GM12874 (cell line): ENCODE measurements around the gene AP3B1.

ENCODE experiments used
- TF ChIP-seq, protein P1 (sequence below): IDR thresholded peaks from 2 replicates; pipeline ENCODE4 v1.5.1; 2011; ENCODE audit warnings: low read depth, mild to moderate bottlenecking, control low read depth, low read length, moderate library complexity; ENCODE audit not compliant: insufficient read depth

Gene AP3B1

GRCh38 chr5:78221964-78222451 is 72.5 kb downstream of the AP3B1 start:
- TF ChIP-seq, protein P1, sequence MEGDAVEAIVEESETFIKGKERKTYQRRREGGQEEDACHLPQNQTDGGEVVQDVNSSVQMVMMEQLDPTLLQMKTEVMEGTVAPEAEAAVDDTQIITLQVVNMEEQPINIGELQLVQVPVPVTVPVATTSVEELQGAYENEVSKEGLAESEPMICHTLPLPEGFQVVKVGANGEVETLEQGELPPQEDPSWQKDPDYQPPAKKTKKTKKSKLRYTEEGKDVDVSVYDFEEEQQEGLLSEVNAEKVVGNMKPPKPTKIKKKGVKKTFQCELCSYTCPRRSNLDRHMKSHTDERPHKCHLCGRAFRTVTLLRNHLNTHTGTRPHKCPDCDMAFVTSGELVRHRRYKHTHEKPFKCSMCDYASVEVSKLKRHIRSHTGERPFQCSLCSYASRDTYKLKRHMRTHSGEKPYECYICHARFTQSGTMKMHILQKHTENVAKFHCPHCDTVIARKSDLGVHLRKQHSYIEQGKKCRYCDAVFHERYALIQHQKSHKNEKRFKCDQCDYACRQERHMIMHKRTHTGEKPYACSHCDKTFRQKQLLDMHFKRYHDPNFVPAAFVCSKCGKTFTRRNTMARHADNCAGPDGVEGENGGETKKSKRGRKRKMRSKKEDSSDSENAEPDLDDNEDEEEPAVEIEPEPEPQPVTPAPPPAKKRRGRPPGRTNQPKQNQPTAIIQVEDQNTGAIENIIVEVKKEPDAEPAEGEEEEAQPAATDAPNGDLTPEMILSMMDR: peak; percentile 50

GRCh38 chr5:78221467-78221866 is 73.0 kb downstream of the AP3B1 start:
- TF ChIP-seq, protein P1: no peak

DNA sequence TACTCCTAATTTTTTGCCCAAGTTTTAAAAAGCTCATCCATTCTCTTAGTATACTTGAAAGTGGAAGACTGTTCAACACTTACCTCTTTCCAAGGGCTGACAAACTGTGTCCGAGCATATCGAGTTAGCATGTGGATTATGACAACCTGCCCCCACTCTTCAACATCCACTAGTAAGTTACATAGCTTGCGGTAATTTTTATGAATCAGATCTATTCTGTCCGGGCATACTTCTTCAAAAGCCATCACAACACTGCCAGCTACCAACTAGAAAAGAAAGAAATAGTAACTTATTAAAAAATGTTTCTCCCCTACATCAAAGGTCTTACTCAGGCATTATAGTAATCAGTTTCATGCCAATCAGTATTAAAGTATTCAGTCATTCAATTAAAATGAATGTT is 78.5 kb downstream of the AP3B1 start:
- TF ChIP-seq, protein P1: no peak

DNA sequence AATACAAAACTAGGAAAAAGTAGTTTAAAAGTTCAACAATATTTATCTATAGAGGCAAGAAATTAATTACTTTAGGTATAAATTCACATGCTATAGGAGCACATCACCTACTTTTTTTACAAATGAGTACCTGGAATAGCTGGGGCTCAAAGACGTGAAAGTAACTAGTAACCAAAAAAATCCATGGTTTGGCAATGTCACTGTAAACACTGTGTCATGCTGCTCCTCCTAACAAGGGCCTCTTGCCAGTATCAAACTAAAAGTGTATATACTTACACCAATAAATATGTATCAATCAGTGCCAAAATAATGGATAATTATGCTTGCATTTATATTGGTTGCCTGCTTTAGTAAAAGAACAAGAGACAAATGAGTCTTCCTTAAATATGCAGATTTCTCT is 78.9 kb downstream of the AP3B1 start:
- TF ChIP-seq, protein P1: no peak

GRCh38 chr5:78213799-78214198 is 80.7 kb downstream of the AP3B1 start:
- TF ChIP-seq, protein P1: no peak

DNA sequence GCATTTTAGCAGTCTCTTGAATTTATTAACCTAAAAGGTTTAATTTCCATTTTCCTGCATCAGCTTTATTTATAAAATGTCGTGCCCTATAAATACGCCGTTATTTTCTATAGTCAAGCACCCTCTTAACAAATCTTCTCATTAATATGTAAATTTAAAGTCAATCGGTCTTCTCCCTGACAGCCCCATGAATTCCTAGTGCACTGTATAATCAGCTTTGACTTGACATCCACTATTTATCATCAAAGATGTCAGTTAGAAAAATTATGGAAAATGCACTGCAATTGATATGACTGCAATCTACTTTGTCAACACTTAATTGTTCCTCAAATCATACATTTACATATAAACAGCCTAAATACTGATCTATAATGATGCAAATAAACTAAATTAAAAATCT is 83.4 kb downstream of the AP3B1 start:
- TF ChIP-seq, protein P1: no peak

- TF ChIP-seq, protein P1: no peak
Measured at GRCh38 chr5:78204241-78204640, 90.3 kb downstream of the AP3B1 start.

- TF ChIP-seq, protein P1: no peak
Measured at GRCh38 chr5:78203815-78204214, 90.7 kb downstream of the AP3B1 start.
